Ishikawa (cell line): Measurements from ENCODE around the gene CCDC107.

Source experiments
- CEBPB ChIP-seq: IDR thresholded peaks from 2 replicates; pipeline ENCODE4 v1.6.1; 2012
- CREB1 ChIP-seq: IDR thresholded peaks from 2 replicates; pipeline ENCODE4 v1.6.1; 2012; ENCODE audit warnings: low read depth
- EGR1 ChIP-seq: IDR thresholded peaks from 2 replicates; pipeline ENCODE4 v1.6.1; 2012
- EP300 ChIP-seq: IDR thresholded peaks from 2 replicates; pipeline ENCODE4 v1.6.1; 2012; ENCODE audit warnings: borderline replicate concordance
- FOXM1 ChIP-seq: IDR thresholded peaks from 2 replicates; pipeline ENCODE4 v1.6.1; 2012; ENCODE audit warnings: low read depth, borderline replicate concordance
- MAX ChIP-seq: IDR thresholded peaks from 2 replicates; pipeline ENCODE4 v1.6.1; 2012
- NFIC ChIP-seq: IDR thresholded peaks from 2 replicates; pipeline ENCODE4 v1.6.1; 2012
- RAD21 ChIP-seq: IDR thresholded peaks from 2 replicates; pipeline ENCODE4 v1.6.1; 2012; ENCODE audit warnings: low read depth
- REST ChIP-seq: IDR thresholded peaks from 2 replicates; pipeline ENCODE4 v1.6.1; 2012; ENCODE audit warnings: low read depth, mild to moderate bottlenecking
- TAF1 ChIP-seq: IDR thresholded peaks from 2 replicates; pipeline ENCODE4 v1.6.1; 2012; ENCODE audit warnings: low read depth, mild to moderate bottlenecking
- TCF12 ChIP-seq: IDR thresholded peaks from 2 replicates; pipeline ENCODE4 v1.6.1; 2012; ENCODE audit warnings: low read depth
- TEAD4 ChIP-seq: IDR thresholded peaks from 2 replicates; pipeline ENCODE4 v1.6.1; 2012
- USF1 ChIP-seq: IDR thresholded peaks from 2 replicates; pipeline ENCODE4 v1.6.1; 2012
- YY1 ChIP-seq: IDR thresholded peaks from 2 replicates; pipeline ENCODE4 v1.6.1; 2012; ENCODE audit warnings: low read depth
- ZBTB7A ChIP-seq: IDR thresholded peaks from 2 replicates; pipeline ENCODE4 v1.6.1; 2012; ENCODE audit warnings: low read depth

Gene CCDC107

GRCh38 chr9:35629597-35629996 lies 28.5 kb upstream of the CCDC107 start:
- no peak for TF ChIP-seq MAX
- no peak for TF ChIP-seq TEAD4
- no peak for TF ChIP-seq NFIC
- TF ChIP-seq TCF12 = no peak
- TF ChIP-seq YY1 = no peak
- TF ChIP-seq ZBTB7A = no peak
- no peak for TF ChIP-seq CEBPB
- TF ChIP-seq TAF1 = no peak
- no peak for TF ChIP-seq EGR1
- TF ChIP-seq RAD21 = no peak
- no peak for TF ChIP-seq EP300
- no peak for TF ChIP-seq CREB1
- TF ChIP-seq REST = no peak
- no peak for TF ChIP-seq USF1
- no peak for TF ChIP-seq FOXM1

- TF ChIP-seq YY1 = no peak
- TF ChIP-seq FOXM1 = no peak
- no peak for TF ChIP-seq MAX
- TF ChIP-seq CEBPB = no peak
- no peak for TF ChIP-seq NFIC
- no peak for TF ChIP-seq TAF1
- TF ChIP-seq TCF12 = no peak
These were observed 22.4 kb upstream of the CCDC107 start for GRCh38 chr9:35635730-35636129.

GRCh38 chr9:35636135-35636876 lies 21.8 kb upstream of the CCDC107 start:
- no peak for TF ChIP-seq RAD21
- TF ChIP-seq FOXM1 = no peak
- no peak for TF ChIP-seq ZBTB7A
- TF ChIP-seq TEAD4 = no peak
- no peak for TF ChIP-seq YY1
- no peak for TF ChIP-seq EGR1
- no peak for TF ChIP-seq EP300
- TF ChIP-seq TAF1 = no peak
- no peak for TF ChIP-seq USF1
- TF ChIP-seq REST = no peak
- TF ChIP-seq TCF12 = no peak
- TF ChIP-seq MAX = no peak
- no peak for TF ChIP-seq CEBPB
- no peak for TF ChIP-seq NFIC
- TF ChIP-seq CREB1 = no peak

GRCh38 chr9:35639631-35640030 lies 18.5 kb upstream of the CCDC107 start:
- TF ChIP-seq NFIC (no peak), USF1 (no peak), CREB1 (no peak), EGR1 (no peak), TAF1 (no peak), FOXM1 (no peak), TEAD4 (no peak), TCF12 (no peak), EP300 (no peak)

- TF ChIP-seq TEAD4 (no peak), CEBPB (no peak), ZBTB7A (no peak), YY1 (no peak), TCF12 (no peak), MAX (no peak), EP300 (no peak), RAD21 (no peak), TAF1 (no peak), NFIC (no peak), REST (no peak), CREB1 (no peak), FOXM1 (no peak), EGR1 (no peak), USF1 (no peak)
These were observed 15.0 kb upstream of the CCDC107 start for GRCh38 chr9:35643046-35643445.
